Tibial artery (tissue), 4 donors: ENCODE results near the gene RHBDD2.
"Not testable (repeated sequence)": the region's sequence is repeated elsewhere in the genome, so short reads cannot be mapped to it uniquely, and the experiment has no call there.

Experiments
- DNase-seq, 2 donors: peaks; one replicate each; pipeline ENCODE4 v3.0.0-alpha.2; 2019
- H3K27ac ChIP-seq, 2 donors: fragments of 200-600 bp; sonication (generic) in 1 of 2; 1 replicate in 1 of 2; 2 replicates in 1 of 2; pipeline ENCODE4 v1.5.1; 2018 to 2019; ENCODE audit warnings: mild to moderate bottlenecking in 1 of 2
- H3K27me3 ChIP-seq, 2 donors: fragments of 200-600 bp; sonication (generic) in 1 of 2; one replicate each; pipeline versions ENCODE4 v1.5.1 to v1.6.0; 2016 to 2019
- H3K36me3 ChIP-seq, 3 donors: fragments of 200-600 bp; sonication (generic) in 2 of 3; one replicate each; pipeline ENCODE4 v1.5.1; 2016 to 2019; ENCODE audit warnings: mild to moderate bottlenecking in 2 of 3
- H3K4me1 ChIP-seq, 4 donors: fragments of 200-600 bp; sonication (generic) in 2 of 4; 1 replicate in 3 of 4; 2 replicates in 1 of 4; pipeline ENCODE4 v1.5.1; 2016 to 2019
- H3K4me3 ChIP-seq, 2 donors: fragments of 200-600 bp; sonication (generic) in 1 of 2; 1 replicate in 1 of 2; 2 replicates in 1 of 2; pipeline ENCODE4 v1.5.1; 2018 to 2019; ENCODE audit warnings: mild to moderate bottlenecking in 2 of 2
- H3K9me3 ChIP-seq, 3 donors: fragments of 200-600 bp; sonication (generic) in 1 of 3; one replicate each; pipeline ENCODE4 v1.5.1; 2016 to 2019
- intact Hi-C: fragments of 100-400 bp; cut with DNase I; formaldehyde crosslinking; loops from one replicate; pipeline ENCODE4 v1.15.0; 2023; ENCODE audit warnings: low total_unique reads
- TF ChIP-seq, protein P1 (sequence below), 2 experiments: fragments of 200-600 bp in 1 of 2; fragments of 450-650 bp in 1 of 2; IDR thresholded peaks; one replicate each; pipeline ENCODE4 v1.5.1; 2017 to 2019; ENCODE audit warnings: antibody characterized with exemption in 2 of 2, mild to moderate bottlenecking in 1 of 2, moderate library complexity in 1 of 2

RHBDD2 gene

DNA sequence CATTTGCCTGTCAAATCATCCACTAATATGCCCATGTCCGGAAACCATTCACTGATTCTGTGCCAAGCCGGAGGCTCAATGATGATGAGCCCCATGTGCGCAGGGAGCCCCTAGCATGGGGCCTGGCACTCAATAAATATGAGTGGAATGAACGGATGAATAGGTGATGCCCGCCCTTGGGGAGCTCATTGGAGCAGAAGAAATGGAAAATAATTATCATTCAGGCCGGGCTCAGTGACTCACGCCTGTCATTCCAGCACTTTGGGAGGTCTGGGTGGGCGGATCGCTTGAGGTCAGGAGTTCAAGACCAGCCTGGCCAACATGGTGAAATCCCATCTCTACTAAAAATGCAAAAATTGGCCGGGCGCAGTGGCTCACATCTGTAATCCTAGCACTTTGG, 11.0 kb downstream of the RHBDD2 start:
- H3K36me3 ChIP-seq = peaks cover 0 to 42% (median 27%) of the 10 kb centered on the region in 3 donors
- H3K27ac ChIP-seq = no peak overlapping the region
- peaks cover 0 to 19% (median 2%) of the 10 kb centered on the region in 4 donors for H3K4me1 ChIP-seq
- intact Hi-C loops = no loop called here
- no peaks in the 10 kb centered on the region for H3K9me3 ChIP-seq
- TF ChIP-seq, protein P1, sequence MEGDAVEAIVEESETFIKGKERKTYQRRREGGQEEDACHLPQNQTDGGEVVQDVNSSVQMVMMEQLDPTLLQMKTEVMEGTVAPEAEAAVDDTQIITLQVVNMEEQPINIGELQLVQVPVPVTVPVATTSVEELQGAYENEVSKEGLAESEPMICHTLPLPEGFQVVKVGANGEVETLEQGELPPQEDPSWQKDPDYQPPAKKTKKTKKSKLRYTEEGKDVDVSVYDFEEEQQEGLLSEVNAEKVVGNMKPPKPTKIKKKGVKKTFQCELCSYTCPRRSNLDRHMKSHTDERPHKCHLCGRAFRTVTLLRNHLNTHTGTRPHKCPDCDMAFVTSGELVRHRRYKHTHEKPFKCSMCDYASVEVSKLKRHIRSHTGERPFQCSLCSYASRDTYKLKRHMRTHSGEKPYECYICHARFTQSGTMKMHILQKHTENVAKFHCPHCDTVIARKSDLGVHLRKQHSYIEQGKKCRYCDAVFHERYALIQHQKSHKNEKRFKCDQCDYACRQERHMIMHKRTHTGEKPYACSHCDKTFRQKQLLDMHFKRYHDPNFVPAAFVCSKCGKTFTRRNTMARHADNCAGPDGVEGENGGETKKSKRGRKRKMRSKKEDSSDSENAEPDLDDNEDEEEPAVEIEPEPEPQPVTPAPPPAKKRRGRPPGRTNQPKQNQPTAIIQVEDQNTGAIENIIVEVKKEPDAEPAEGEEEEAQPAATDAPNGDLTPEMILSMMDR (IDR thresholded peaks at IDR 0.05) = no peak
- no peaks in the 10 kb centered on the region for H3K27me3 ChIP-seq
- H3K4me3 ChIP-seq = no peak overlapping the region
- DNase-seq = peak in 1 of 2 donors; percentile 31

DNA sequence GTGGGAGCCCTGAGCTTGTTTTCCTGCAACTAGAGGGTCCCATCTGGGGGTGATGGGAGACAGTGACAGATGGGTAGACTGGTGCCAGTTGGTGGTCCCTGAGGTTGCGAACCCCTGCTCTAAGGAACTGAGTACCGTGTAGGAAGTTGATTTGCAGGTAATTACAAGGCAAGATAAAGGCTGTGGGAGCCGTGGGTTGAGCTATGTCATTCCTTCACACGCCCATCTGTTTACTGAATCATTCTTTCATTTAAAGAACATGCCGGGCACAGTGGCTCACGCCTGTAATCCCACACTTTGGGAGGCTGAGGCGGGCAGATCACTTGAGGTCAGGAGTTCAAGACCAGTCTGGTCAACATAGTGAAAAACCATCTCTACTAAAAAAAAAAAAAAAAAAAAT, 12.4 kb downstream of the RHBDD2 start:
- intact Hi-C loops, H3K27ac ChIP-seq, H3K9me3 ChIP-seq, DNase-seq, H3K27me3 ChIP-seq, H3K4me3 ChIP-seq: not testable (repeated sequence)
- peaks cover 0 to 19% (median 2%) of the 10 kb centered on the region in 4 donors for H3K4me1 ChIP-seq
- peaks cover 0 to 28% (median 13%) of the 10 kb centered on the region in 3 donors for H3K36me3 ChIP-seq

DNA sequence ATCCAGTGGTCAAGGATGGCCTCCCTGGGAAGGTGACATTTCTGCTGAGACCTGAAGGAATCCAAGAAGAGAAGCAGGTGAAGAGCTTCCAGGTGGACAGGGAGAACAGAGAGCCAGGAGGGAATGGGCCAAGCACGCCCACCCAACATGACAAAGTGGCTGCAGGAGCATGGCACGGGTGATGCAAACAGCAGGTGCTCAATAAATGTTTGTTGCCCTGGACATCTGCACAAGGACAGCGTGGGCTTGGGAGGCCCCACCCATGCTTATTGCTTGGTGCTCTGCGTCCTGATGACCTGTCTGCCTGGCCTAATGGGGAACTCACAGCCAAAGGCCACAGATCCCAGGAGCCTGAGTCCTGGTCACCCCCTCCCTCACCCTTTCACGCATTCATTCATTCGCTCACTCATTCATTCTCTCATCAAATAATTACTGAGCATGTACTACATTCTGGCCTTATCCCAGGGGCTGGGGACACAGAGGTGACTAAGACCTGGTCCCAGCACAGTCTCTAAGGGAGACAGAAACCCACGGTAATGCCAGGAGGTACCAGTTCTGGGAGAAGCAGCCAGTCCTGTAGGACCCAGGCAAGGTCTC, 13.1 kb downstream of the RHBDD2 start:
- Histone ChIP-seq H3K27ac (no peak overlapping the region), H3K9me3 (no peaks in the 10 kb centered on the region), H3K27me3 (no peaks in the 10 kb centered on the region), H3K4me1 (peaks cover 0 to 19% (median 2%) of the 10 kb centered on the region in 4 donors), H3K36me3 (peaks cover 0 to 21% (median 7%) of the 10 kb centered on the region in 3 donors), H3K4me3 (no peak overlapping the region)
- TF ChIP-seq, protein P1 (IDR thresholded peaks at IDR 0.05) = no peak
- no peak for DNase-seq
- intact Hi-C loops = no loop called here

DNA sequence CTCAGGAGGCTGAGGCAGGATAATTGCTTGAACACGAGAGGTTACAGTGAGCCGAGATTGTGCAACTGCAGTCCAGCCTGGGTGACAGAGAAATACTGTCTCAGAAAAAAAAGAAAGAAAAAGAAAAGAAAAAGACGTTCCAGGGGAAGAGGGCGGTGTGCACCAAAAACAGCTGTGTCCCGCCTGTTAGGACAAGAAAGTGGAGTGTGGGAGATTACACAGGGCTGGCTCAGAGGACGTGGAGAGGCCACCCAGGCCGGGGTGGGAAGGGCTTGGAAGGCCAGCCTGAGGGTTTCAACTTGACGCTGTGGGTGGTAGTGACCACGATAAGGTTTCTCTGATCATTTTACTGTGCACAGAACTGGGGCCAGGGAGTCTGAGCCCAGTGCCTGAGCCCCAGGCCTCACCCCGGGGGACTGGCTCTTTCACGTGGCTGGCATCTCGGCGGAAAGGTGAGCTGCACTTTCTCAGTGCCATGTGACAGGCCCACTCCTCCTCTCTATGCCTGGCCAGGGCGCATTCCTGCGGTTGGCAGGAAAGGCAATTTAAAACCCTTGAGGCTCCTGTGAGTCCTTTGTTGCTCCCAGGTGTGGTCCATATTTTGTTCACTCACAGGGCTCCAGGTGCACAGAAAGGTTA, 13.9 kb downstream of the RHBDD2 start:
- DNase-seq = peak in 1 of 2 donors; percentile 39
- Histone ChIP-seq H3K27me3 (no peaks in the 10 kb centered on the region), H3K9me3 (no peaks in the 10 kb centered on the region), H3K4me1 (peaks cover 0 to 19% (median 2%) of the 10 kb centered on the region in 4 donors), H3K36me3 (peaks cover 0 to 13% (median 7%) of the 10 kb centered on the region in 3 donors), H3K27ac (no peak overlapping the region), H3K4me3 (no peak overlapping the region)
- TF ChIP-seq, protein P1 (IDR thresholded peaks at IDR 0.05) = no peak
- intact Hi-C loops = no loop called here

DNA sequence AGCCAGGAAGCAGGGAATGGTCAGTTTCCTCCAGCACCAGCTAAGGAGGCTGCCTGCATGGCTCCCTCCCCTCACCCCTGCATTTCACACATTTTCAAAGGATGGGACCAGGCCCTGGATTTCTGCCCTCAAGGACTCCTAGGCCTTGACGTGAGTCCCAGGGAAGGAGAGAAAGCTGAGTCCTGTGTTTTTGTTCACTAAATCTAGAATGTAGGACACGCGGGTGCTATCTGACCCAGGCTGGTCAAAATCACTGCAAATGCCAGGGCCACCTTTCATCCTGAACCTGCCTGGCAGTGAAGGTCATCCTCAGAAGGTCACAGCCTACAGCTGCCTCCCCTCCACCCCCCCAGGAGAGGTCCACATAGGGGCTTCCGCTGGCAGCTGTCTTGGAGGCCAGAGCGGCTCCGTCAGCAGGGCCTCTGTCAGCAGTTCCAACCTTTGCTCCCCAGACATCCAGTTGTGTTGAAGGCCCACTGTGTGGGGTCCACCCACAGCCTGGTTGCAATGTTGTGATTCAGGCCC, 18.0 kb downstream of the RHBDD2 start:
- no peak for DNase-seq
- Histone ChIP-seq H3K27ac (no peak overlapping the region), H3K4me3 (no peak overlapping the region), H3K36me3 (no peaks in the 10 kb centered on the region), H3K27me3 (no peaks in the 10 kb centered on the region), H3K9me3 (no peaks in the 10 kb centered on the region), H3K4me1 (peaks cover 0 to 10% (median 0%) of the 10 kb centered on the region in 4 donors)
- intact Hi-C loops = no loop called here
- TF ChIP-seq, protein P1 (IDR thresholded peaks at IDR 0.05) = no peak

DNA sequence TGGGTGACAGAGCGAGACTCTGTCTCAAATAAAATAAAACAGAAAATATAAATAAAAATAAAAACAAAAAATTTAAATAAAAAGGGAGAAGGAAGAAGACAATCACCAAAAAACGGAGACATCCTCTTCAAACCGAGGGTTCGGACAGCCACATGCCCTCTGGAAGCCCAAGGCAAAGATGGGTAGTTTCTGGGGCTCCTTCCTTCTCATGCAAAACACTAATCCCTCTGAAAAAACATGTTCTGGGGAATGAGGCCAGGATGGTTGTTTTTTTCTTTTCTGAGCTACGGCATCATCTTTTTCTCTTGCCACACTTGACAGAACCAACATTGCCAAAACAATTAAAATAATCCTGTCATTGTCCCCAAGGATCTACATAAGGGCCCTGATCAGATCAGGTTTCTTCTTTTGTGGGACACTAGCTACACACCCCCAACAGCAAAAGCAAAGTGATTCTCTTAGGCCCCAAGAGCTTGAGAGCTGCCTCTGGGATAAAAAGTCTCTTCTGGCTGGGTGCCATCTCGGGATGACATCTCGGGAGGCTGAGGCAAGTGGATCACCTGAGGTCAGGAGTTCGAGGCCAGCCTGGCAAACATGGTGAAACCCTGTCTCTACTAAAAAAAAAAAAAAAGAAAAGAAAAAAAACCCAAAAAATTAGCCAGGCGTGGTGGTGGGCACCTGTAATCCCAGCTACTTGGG, 21.9 kb downstream of the RHBDD2 start:
- Histone ChIP-seq H3K36me3 (no peaks in the 10 kb centered on the region), H3K4me1 (no peaks in the 10 kb centered on the region), H3K4me3 (no peak overlapping the region), H3K27ac (no peak overlapping the region), H3K27me3 (no peaks in the 10 kb centered on the region), H3K9me3 (no peaks in the 10 kb centered on the region)
- DNase-seq = no peak
- TF ChIP-seq, protein P1 (IDR thresholded peaks at IDR 0.05) = no peak
- intact Hi-C loops = no loop called here
